IMR-90 (cell line): ENCODE measurements around the gene LRRC18. TPM values are rescaled to one million over a fixed set of nuclear protein-coding genes. Genes with fewer than 3 reads are reported as not detected.

Source experiments
- ATAC-seq: fragments of 200-7000 bp; cut with Tn5 transposase; 2 replicates; pipeline ENCODE4 v1.9.1; 2020; ENCODE audit warnings: low read depth, mild to moderate bottlenecking, moderate library complexity
- BruUV-seq: library from RNA; stranded (reverse); fragments of 400-500 nt; replicated peaks from 2 replicates; lab custom pipeline; 2021; lab: Mats Ljungman, UMichigan
- CTCF ChIA-PET: fragments of 300-600 bp; formaldehyde crosslinking; extraction: SDS; loops from one replicate; lab custom pipeline; 2021; ENCODE audit warnings: antibody characterized with exemption; lab: Yijun Ruan, JAX
- POLR2A ChIA-PET: fragments of 300-600 bp; sonication (Branson Sonifier 250); formaldehyde crosslinking; loops from one replicate; lab custom pipeline; 2022; ENCODE audit warnings: antibody characterized with exemption; ENCODE audit not compliant: unreplicated experiment; lab: Charles Lee
- DNase-seq: peaks from one replicate; pipeline ENCODE4 v3.0.0; 2013
- H2AFZ ChIP-seq: replicated peaks from 2 replicates; pipeline ENCODE3; 2013; ENCODE audit warnings: low read length, mild to moderate bottlenecking; ENCODE audit not compliant: poor library complexity
- H2AK5ac ChIP-seq: 2 replicates; pipeline ENCODE4 v1.6.1; 2013; ENCODE audit warnings: low read depth, low read length, inconsistent platforms
- H2AK9ac ChIP-seq: replicated peaks from 2 replicates; pipeline ENCODE3; 2013; ENCODE audit warnings: mild to moderate bottlenecking, low read depth, low read length, moderate library complexity; ENCODE audit not compliant: poor library complexity
- H2BK120ac ChIP-seq: 2 replicates; pipeline ENCODE4 v1.6.1; 2013; ENCODE audit warnings: low read depth, low read length, inconsistent platforms
- H2BK15ac ChIP-seq: 3 replicates; pipeline ENCODE4 v1.6.1; 2013; ENCODE audit warnings: low read depth, low read length, inconsistent platforms
- H2BK20ac ChIP-seq: 2 replicates; pipeline ENCODE4 v1.6.1; 2013; ENCODE audit warnings: low read depth, mild to moderate bottlenecking, inconsistent platforms, low read length, moderate library complexity
- H2BK5ac ChIP-seq: 2 replicates; pipeline ENCODE4 v1.6.1; 2013; ENCODE audit warnings: mild to moderate bottlenecking, low read depth, low read length, inconsistent platforms; ENCODE audit not compliant: poor library complexity, severe bottlenecking
- H3K14ac ChIP-seq: replicated peaks from 2 replicates; pipeline ENCODE4 v1.6.1; 2013; ENCODE audit warnings: low read depth, low read length, inconsistent platforms
- H3K18ac ChIP-seq: 2 replicates; pipeline ENCODE4 v1.6.1; 2013; ENCODE audit warnings: low read depth, low read length, control low read depth
- H3K23ac ChIP-seq: 2 replicates; pipeline ENCODE4 v1.6.1; 2013; ENCODE audit warnings: low read depth, low read length, inconsistent platforms
- H3K27ac ChIP-seq: 2 replicates; pipeline ENCODE4 v1.5.1; 2013; ENCODE audit warnings: mild to moderate bottlenecking, control low read depth, low read length; ENCODE audit not compliant: insufficient read depth
- H3K27me3 ChIP-seq: 2 replicates; pipeline ENCODE4 v1.6.1; 2013; ENCODE audit warnings: low read length; ENCODE audit not compliant: control insufficient read depth, insufficient read depth
- H3K36me3 ChIP-seq: 2 replicates; pipeline ENCODE4 v1.6.1; 2013; ENCODE audit warnings: low read length, mixed read lengths; ENCODE audit not compliant: control insufficient read depth, insufficient read depth
- H3K4ac ChIP-seq: 2 replicates; pipeline ENCODE4 v1.6.1; 2013; ENCODE audit warnings: low read depth, low read length, inconsistent platforms
- H3K4me1 ChIP-seq: 2 replicates; pipeline ENCODE4 v1.6.1; 2013; ENCODE audit warnings: low read length, mixed read lengths; ENCODE audit not compliant: control insufficient read depth, insufficient read depth
- H3K4me2 ChIP-seq: 2 replicates; pipeline ENCODE4 v1.6.1; 2013; ENCODE audit warnings: low read depth, mild to moderate bottlenecking, control low read depth, low read length, moderate library complexity
- H3K4me3 ChIP-seq: 2 replicates; pipeline ENCODE4 v1.5.1; 2013; ENCODE audit warnings: low read depth, mild to moderate bottlenecking, control low read depth, low read length, moderate library complexity; ENCODE audit not compliant: insufficient read depth
- H3K56ac ChIP-seq: 2 replicates; pipeline ENCODE4 v1.6.1; 2013; ENCODE audit warnings: low read length, inconsistent platforms; ENCODE audit not compliant: insufficient read depth; ENCODE audit errors: extremely low read depth
- H3K79me1 ChIP-seq, 2 experiments: 2 replicates each; pipeline ENCODE4 v1.6.1; 2013; ENCODE audit warnings: low read length in 2 of 2, inconsistent platforms in 1 of 2, low read depth in 1 of 2
- H3K9ac ChIP-seq: 2 replicates; pipeline ENCODE4 v1.6.1; 2013; ENCODE audit warnings: low read depth, low read length, control low read depth
- H3K9me1 ChIP-seq: 2 replicates; pipeline ENCODE4 v1.6.1; 2013; ENCODE audit warnings: low read length, inconsistent platforms; ENCODE audit not compliant: insufficient read depth
- H3K9me3 ChIP-seq: 2 replicates; pipeline ENCODE4 v1.6.1; 2013; ENCODE audit warnings: low read length; ENCODE audit not compliant: control insufficient read depth, insufficient read depth
- H4K20me1 ChIP-seq: 2 replicates; pipeline ENCODE4 v1.6.1; 2013; ENCODE audit warnings: low read length, inconsistent platforms; ENCODE audit not compliant: insufficient read depth
- H4K5ac ChIP-seq: 2 replicates; pipeline ENCODE4 v1.6.1; 2013; ENCODE audit warnings: mild to moderate bottlenecking, low read depth, low read length, control low read depth
- H4K8ac ChIP-seq, 2 experiments: 2 replicates each; pipeline ENCODE4 v1.6.1; 2013; ENCODE audit warnings: low read depth in 2 of 2, low read length in 2 of 2, control low read depth in 1 of 2, inconsistent platforms in 1 of 2
- H4K91ac ChIP-seq: 2 replicates; pipeline ENCODE4 v1.6.1; 2013; ENCODE audit warnings: low read depth, low read length, inconsistent platforms; ENCODE audit not compliant: insufficient read depth
- NFE2L2 ChIP-seq: fragments of 150-350 bp; IDR thresholded peaks from 2 replicates; pipeline ENCODE4 v1.6.1; 2016; ENCODE audit warnings: low read depth, mild to moderate bottlenecking, low read length
- WGBS, 2 experiments: methylation state at CpG; one replicate each; pipeline versions ENCODE4 v1.1.5 to v1.1.7; 2013; ENCODE audit warnings: missing lambda C conversion rate in 2 of 2; ENCODE audit not compliant: insufficient read length in 1 of 2; ENCODE audit errors: extremely low coverage in 2 of 2; 5-methylcytosine and 5-hydroxymethylcytosine counted together
- dilution Hi-C: fragments of 300-500 bp; cut with HindIII; formaldehyde crosslinking; loops from one replicate; pipeline ENCODE4 v1.14.3; 2018; ENCODE audit warnings: low sequenced_read_pairs; ENCODE audit not compliant: unreplicated experiment
- in situ Hi-C: fragments of 300-500 bp; cut with MboI; formaldehyde crosslinking; loops from 3 replicates; pipeline ENCODE4 v1.14.3; 2019; ENCODE audit warnings: low sequenced_read_pairs, inconsistent platforms, mixed read lengths
- intact Hi-C: fragments of 100-400 bp; cut with micrococcal nuclease; formaldehyde crosslinking; loops from 2 replicates; pipeline ENCODE4 v1.10.0; 2022
- polyA plus RNA-seq, 3 experiments: library from polyadenylated mRNA; depleted of rRNA; stranded (reverse); fragments of >200 nt; gene quantifications; 2 replicates each; pipeline ENCODE4 v1.2.3, GENCODE V29; 2012; ENCODE audit warnings: low replicate concordance in 1 of 3
- total RNA-seq: library from RNA; depleted of rRNA; stranded (reverse); fragments of >200 nt; gene quantifications from 2 replicates; pipeline ENCODE4 v1.2.3, GENCODE V29; 2012
- TF ChIP-seq, protein P1 (sequence below): conservative IDR thresholded peaks from 2 replicates; pipeline ENCODE4 v1.5.1; 2012; ENCODE audit warnings: mild to moderate bottlenecking, low read depth, low read length, improper control_type of control experiment

LRRC18 gene
- total and polyA plus RNA-seq, 2 of the 4 experiments (the other 2 are of a cell fraction): not detected

- Histone ChIP-seq H2BK20ac (no peak overlapping the region), H3K36me3 (no peaks in the 10 kb centered on the region), H3K4me2 (no peak overlapping the region), H3K4me1 (no peaks in the 10 kb centered on the region), H3K18ac (no peak overlapping the region), H4K5ac (no peak overlapping the region), H3K27ac (no peak overlapping the region), H3K4ac (no peak overlapping the region), H2BK15ac (no peak overlapping the region), H2AK9ac (no peak overlapping the region), H3K9me3 (no peaks in the 10 kb centered on the region), H4K8ac (no peak overlapping the region), H2BK5ac (no peak overlapping the region), H3K9ac (no peak overlapping the region), H2AK5ac (no peak overlapping the region), H2AFZ (no peak overlapping the region), H2BK120ac (no peak overlapping the region), H3K56ac (no peak overlapping the region), H3K23ac (no peak overlapping the region), H3K27me3 (peaks cover 22% of the 10 kb centered on the region), H3K9me1 (no peaks in the 10 kb centered on the region), H3K79me1 (no peaks in the 10 kb centered on the region), H4K20me1 (no peaks in the 10 kb centered on the region), H4K91ac (no peak overlapping the region), H3K4me3 (no peak overlapping the region), H3K14ac (no peak overlapping the region)
- BruUV-seq: no TSS peak
- ChIA-PET POLR2A (no interaction called here), CTCF (no interaction called here)
- TF ChIP-seq NFE2L2: no peak
- TF ChIP-seq, protein P1, sequence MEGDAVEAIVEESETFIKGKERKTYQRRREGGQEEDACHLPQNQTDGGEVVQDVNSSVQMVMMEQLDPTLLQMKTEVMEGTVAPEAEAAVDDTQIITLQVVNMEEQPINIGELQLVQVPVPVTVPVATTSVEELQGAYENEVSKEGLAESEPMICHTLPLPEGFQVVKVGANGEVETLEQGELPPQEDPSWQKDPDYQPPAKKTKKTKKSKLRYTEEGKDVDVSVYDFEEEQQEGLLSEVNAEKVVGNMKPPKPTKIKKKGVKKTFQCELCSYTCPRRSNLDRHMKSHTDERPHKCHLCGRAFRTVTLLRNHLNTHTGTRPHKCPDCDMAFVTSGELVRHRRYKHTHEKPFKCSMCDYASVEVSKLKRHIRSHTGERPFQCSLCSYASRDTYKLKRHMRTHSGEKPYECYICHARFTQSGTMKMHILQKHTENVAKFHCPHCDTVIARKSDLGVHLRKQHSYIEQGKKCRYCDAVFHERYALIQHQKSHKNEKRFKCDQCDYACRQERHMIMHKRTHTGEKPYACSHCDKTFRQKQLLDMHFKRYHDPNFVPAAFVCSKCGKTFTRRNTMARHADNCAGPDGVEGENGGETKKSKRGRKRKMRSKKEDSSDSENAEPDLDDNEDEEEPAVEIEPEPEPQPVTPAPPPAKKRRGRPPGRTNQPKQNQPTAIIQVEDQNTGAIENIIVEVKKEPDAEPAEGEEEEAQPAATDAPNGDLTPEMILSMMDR: no peak
- no CpG with 5 or more reads among the region's 5 CpGs for WGBS, 2 experiments
- DNase-seq (no peak), ATAC-seq (no peak)
- dilution Hi-C loops: no loop called here
- intact Hi-C loops: no loop called here
- in situ Hi-C loops: no loop called here
Observed at GRCh38 chr10:48983648-48984351, 44.2 kb upstream of the LRRC18 start.
